RPMI8226 (cell line): Measurements from ENCODE around the gene OR13J1.
"Not testable (repeated sequence)": the region's sequence is repeated elsewhere in the genome, so short reads cannot be mapped to it uniquely, and the experiment has no call there.

Experiments used
- DNase-seq: peaks from one replicate; pipeline ENCODE4 v3.0.0-alpha.2; 2015

Gene OR13J1, protein sequence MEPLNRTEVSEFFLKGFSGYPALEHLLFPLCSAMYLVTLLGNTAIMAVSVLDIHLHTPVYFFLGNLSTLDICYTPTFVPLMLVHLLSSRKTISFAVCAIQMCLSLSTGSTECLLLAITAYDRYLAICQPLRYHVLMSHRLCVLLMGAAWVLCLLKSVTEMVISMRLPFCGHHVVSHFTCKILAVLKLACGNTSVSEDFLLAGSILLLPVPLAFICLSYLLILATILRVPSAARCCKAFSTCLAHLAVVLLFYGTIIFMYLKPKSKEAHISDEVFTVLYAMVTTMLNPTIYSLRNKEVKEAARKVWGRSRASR

GRCh38 chr9:35870351-35870923, at the start of gene OR13J1:
Gene OR13J1 (minus strand): TSS chr9:35870401. CDS start chr9:35870401, 0 bp downstream.
- DNase-seq = no peak

DNA sequence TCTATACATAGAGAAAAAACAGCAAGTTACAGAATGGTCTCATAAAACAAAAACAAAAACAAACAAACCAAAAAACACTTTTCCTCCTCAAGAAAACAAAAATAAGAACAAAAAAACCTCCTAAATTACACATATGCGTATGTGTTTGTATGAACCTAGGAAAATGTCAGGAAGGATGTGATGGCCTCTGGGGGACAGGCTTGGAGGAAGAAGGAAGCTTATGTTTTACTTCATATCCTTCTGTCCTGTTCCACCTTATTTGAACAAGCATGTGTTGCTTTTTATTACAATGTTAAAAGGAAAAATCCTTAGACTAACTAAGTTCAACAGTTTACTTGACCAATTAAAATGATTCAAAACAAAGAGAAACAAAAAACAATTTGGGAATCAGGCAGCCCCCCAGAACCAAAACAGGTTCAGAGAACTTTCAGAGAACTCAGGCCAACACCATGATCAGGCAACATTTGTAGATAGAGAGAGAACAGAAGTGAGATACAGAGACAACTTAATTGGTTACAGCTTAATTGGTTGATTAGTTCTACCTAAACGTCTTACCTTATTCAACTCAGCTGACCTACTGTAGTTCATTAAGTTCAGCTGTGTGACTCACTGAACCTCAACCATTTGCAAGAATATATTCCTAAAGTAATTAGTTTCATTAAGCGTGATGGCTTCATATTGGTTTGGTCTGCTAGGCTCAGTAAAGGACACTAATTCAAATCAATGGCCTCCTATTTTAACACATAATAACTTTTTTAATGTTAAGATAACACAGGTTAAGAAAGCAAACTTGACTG, 49.2 kb upstream of the OR13J1 start:
- DNase-seq = no peak

GRCh38 chr9:35918780-35919179, 48.6 kb upstream of the OR13J1 start:
- no peak for DNase-seq

DNA sequence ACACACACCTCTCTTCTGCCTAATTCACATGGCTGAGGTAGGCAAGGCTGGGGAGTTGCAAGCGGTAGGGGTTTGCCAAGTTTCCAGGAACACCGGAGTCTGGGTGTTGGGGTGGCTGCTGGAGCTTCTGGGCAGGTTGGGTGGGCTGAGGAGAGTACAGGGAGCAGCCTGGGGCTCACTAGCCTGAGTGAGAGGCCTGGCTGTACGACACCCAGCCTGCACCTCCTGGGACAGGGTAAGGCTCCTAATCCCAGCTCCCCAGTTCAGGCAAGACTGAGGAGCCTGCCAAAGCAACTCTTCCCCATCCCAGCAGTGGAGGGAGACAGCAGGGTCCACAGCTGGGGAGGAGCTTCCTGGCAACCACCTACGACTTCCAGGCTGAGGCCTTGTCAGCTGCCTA, 47.1 kb upstream of the OR13J1 start:
- DNase-seq = no peak

DNA sequence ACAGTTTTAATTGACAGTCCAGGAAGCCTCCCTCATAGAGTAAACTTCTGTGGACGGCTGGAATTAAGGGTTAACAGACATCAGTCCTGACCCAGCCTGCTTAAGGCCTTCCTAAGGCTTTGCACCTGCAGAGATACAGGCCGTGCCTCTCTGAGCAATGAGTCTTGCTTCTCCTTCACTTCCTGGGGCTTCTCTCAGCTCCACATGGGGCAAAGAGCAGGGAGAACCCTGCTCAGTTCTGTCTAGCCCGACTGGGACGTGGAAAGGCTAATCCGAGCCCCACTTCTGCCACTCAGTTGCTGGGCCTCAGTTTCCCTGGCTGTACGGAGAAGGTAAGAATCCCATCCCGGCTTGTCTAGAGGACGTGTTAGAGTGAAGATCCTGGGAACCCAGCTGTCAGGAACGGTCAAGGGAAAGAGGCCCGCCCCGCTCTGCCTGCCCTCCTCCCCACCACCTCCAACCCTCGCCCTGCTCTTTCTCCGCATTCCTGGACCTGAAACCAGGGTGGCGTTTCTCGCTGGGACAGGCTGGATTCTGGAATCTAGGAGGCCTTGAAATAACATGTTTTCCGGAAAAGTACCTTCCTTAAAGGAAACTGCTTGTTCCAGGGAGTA, 45.6 kb upstream of the OR13J1 start:
- DNase-seq = no peak

GRCh38 chr9:35914301-35914807, 44.2 kb upstream of the OR13J1 start:
- DNase-seq = peak; percentile 37

- DNase-seq = not testable (repeated sequence)
Observed at GRCh38 chr9:35913429-35913828, 43.2 kb upstream of the OR13J1 start.

DNA sequence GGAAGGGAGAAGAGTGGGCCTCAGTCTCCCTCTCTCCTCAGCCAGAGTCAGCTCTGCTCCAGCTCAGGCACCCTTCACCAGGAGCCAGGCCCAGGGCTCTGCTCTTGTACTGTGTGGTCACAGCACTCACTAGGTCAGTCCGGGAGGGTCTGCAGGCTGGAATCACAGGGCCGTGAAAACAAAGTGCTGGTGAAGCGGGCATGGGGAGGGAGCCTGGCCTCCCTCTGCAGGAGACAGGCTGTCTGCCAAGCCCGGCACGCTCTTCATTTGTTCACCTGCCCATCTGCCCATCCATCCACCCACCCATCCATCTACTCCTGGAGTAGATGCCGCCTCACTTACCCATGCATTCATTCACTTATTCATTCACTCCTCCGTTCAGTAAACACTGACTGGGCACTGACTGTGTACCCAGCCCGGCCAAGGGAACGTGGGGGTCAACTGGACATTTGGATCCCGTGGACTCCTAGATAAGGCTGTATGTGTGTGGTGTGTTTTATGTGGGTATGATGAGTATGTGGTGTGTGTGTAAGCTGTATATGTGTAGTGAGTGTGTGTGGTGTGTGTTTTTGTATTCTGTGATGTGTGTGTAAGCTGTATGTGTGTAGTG, 42.7 kb upstream of the OR13J1 start:
- no peak for DNase-seq

GRCh38 chr9:35911690-35912089, 41.5 kb upstream of the OR13J1 start:
- DNase-seq = no peak

GRCh38 chr9:35910613-35911359, 40.6 kb upstream of the OR13J1 start:
- peak; percentile 67 for DNase-seq

DNA sequence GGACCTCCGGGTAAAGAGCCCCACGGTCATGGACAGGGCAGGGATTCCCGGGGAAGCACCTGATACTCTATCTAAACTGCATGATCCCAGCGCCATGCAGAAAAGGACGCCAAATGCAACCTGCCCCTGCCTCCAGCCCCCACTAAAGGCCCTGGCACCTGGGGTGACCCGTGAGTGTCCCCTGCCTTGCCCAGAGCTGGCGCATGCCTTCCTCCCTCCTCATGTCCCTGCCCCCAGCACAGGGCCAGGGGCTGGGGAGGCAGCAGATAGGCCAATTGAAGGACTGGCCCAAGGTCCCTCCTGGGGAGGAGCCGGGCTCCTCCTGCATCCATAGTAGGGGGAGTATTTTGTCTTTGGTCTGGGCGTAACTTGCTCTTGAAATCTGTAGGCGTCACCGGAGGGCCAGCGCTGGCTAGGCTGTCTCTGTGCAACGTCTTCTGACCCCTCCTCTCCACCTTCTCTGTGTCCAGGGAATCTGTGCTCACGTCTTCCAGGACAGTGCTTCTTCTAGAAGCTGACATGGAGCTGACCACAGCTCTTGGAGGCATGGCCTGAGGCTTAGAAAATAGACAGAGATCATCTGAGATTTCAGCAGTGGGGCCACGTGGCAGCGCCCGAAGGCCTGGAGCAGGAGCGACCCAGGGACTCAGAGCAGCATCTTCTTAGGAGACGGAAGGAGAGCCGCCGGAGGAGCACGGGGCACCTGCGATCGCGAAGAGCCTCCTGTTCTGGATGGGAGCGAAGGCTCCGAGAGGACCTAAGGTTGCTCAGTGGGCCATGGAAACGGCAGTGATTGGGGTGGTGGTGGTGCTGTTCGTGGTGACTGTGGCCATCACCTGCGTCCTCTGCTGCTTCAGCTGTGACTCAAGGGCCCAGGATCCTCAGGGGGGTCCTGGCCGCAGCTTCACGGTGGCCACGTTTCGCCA, 39.7 kb upstream of the OR13J1 start:
- no peak for DNase-seq

DNA sequence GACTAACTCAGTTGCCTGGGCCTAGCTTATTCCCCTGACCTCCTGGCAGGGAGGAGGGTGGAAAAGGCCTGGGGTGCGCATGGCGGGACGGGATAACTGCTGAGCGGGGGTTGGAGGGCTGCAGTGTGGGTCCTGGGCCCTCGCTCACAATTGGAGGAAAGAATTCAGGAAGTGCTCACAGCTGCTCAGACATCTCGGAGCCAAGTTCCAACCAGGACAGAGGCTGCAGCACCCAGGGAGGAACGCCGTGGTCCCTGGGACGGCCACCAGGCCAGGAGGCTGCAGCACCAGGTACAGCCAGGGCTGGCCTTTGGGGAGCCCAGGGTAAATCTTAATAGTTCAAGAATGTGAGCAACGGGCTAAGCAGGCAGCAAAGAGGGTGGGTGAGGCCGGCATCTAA, 39.1 kb upstream of the OR13J1 start, which contains the start of gene SPAAR:
TSS of gene SPAAR (plus strand) at position 217 of the 400 bp plus-strand sequence. CDS start 974 bp downstream, outside the sequence.
- DNase-seq = no peak

GRCh38 chr9:35908504-35909125, 38.4 kb upstream of the OR13J1 start:
- DNase-seq = no peak

GRCh38 chr9:35907711-35908503, 37.7 kb upstream of the OR13J1 start:
- no peak for DNase-seq

- DNase-seq = no peak
Observed at GRCh38 chr9:35906923-35907699, 36.9 kb upstream of the OR13J1 start.

- peak; percentile 60 for DNase-seq
Observed at GRCh38 chr9:35905912-35906679, 35.9 kb upstream of the OR13J1 start, which contains the start of gene HRCT1. Gene HRCT1 (plus strand): TSS chr9:35906202. CDS start chr9:35906288, 86 bp downstream.

- no peak for DNase-seq
Observed at GRCh38 chr9:35905051-35905781, 35.0 kb upstream of the OR13J1 start.
